WTC11 (cell line): ENCODE results near the gene RSPH1. TPM values are rescaled to one million over a fixed set of nuclear protein-coding genes. Genes with fewer than 3 reads are reported as not detected.

Experiments used
- ATAC-seq: fragments of 200-7000 bp; cut with Tn5 transposase; 2 replicates; pipeline ENCODE4 v1.10.0; 2021; ENCODE audit warnings: mild to moderate bottlenecking, moderate library complexity
- CTCF ChIA-PET: fragments of 300-600 bp; sonication (Branson Sonifier 250); formaldehyde crosslinking; loops from one replicate; lab custom pipeline; 2021; ENCODE audit warnings: antibody characterized with exemption; lab: Charles Lee
- POLR2A ChIA-PET: fragments of 350-600 bp; sonication (Branson Sonifier 250); formaldehyde crosslinking; loops from one replicate; lab custom pipeline; 2021; ENCODE audit warnings: antibody characterized with exemption; lab: Charles Lee
- DNase-seq: peaks from one replicate; pipeline ENCODE4 v3.0.0; 2021; ENCODE audit warnings: low spot score
- H3K27ac Mint-ChIP-seq: 2 replicates; pipeline ENCODE4 v1.8.0; 2021; ENCODE audit warnings: mixed read lengths
- H3K27me3 Mint-ChIP-seq: 2 replicates; pipeline ENCODE4 v1.8.0; 2021; ENCODE audit warnings: low read depth, mild to moderate bottlenecking, moderate library complexity, mixed read lengths
- H3K36me3 Mint-ChIP-seq: 2 replicates; pipeline ENCODE4 v1.8.0; 2021; ENCODE audit warnings: mixed read lengths
- H3K4me1 Mint-ChIP-seq: 2 replicates; pipeline ENCODE4 v1.8.0; 2022; ENCODE audit warnings: mixed read lengths
- H3K4me3 Mint-ChIP-seq: 2 replicates; pipeline ENCODE4 v1.8.0; 2021; ENCODE audit warnings: mild to moderate bottlenecking, moderate library complexity, mixed read lengths
- H3K9me3 Mint-ChIP-seq: 2 replicates; pipeline ENCODE4 v1.8.0; 2021; ENCODE audit warnings: mixed read lengths
- AR ChIP-seq: fragments of 250-450 bp; sonication (Bioruptor Pico); IDR thresholded peaks from 2 replicates; pipeline ENCODE4 v1.9.0; 2021; ENCODE audit warnings: mild to moderate bottlenecking
- CBFB ChIP-seq: sonication (generic); formaldehyde crosslinking; IDR thresholded peaks from 2 replicates; pipeline ENCODE4 v1.8.1; 2022; ENCODE audit warnings: mild to moderate bottlenecking, low read depth, missing genetic modification reagents
- CREM ChIP-seq: sonication (generic); formaldehyde crosslinking; IDR thresholded peaks from 2 replicates; pipeline ENCODE4 v1.8.1; 2022; ENCODE audit warnings: mild to moderate bottlenecking, missing genetic modification reagents, moderate library complexity
- ETV6 ChIP-seq: sonication (generic); formaldehyde crosslinking; IDR thresholded peaks from 2 replicates; pipeline ENCODE4 v1.8.1; 2022; ENCODE audit warnings: mild to moderate bottlenecking, missing genetic modification reagents
- FOXJ3 ChIP-seq: sonication (generic); formaldehyde crosslinking; IDR thresholded peaks from 2 replicates; pipeline ENCODE4 v1.9.0; 2021; ENCODE audit warnings: missing genetic modification reagents, mild to moderate bottlenecking, borderline replicate concordance
- GTF2I ChIP-seq: fragments of 250-450 bp; sonication (Bioruptor Pico); conservative IDR thresholded peaks from 2 replicates; pipeline ENCODE4 v1.4.0; 2021; ENCODE audit warnings: mild to moderate bottlenecking
- PRDM15 ChIP-seq: sonication (generic); formaldehyde crosslinking; IDR thresholded peaks from 2 replicates; pipeline ENCODE4 v1.8.0; 2022; ENCODE audit warnings: missing genetic modification reagents
- RORB ChIP-seq: fragments of 250-450 bp; sonication (Bioruptor Pico); IDR thresholded peaks from 2 replicates; pipeline ENCODE4 v1.9.0; 2021; ENCODE audit warnings: mild to moderate bottlenecking
- USF2 ChIP-seq: sonication (generic); formaldehyde crosslinking; IDR thresholded peaks from 2 replicates; pipeline ENCODE4 v1.8.1; 2023; ENCODE audit warnings: mild to moderate bottlenecking, missing genetic modification reagents, moderate library complexity
- ZNF263 ChIP-seq: sonication (generic); formaldehyde crosslinking; IDR thresholded peaks from 2 replicates; pipeline ENCODE4 v1.8.1; 2022; ENCODE audit warnings: low read depth, mild to moderate bottlenecking, moderate library complexity, missing genetic modification reagents
- ZNF396 ChIP-seq: fragments of 250-450 bp; sonication (Bioruptor Pico); IDR thresholded peaks from 2 replicates; pipeline ENCODE4 v1.8.0; 2021; ENCODE audit warnings: mild to moderate bottlenecking, moderate library complexity, borderline replicate concordance
- ZSCAN18 ChIP-seq: fragments of 250-450 bp; sonication (Bioruptor Pico); IDR thresholded peaks from 2 replicates; pipeline ENCODE4 v2.1.2; 2022; ENCODE audit warnings: mild to moderate bottlenecking, moderate library complexity
- total RNA-seq: library from RNA; stranded (reverse); gene quantifications from 3 replicates; pipeline ENCODE4 v1.2.3, GENCODE V29; 2021

Gene RSPH1
- total RNA-seq, 1 experiment from 2014 or later: 0.11 TPM

GRCh38 chr21:42499444-42500112, 3.6 kb upstream of the RSPH1 start (continued):
- no peak for TF ChIP-seq USF2 (CRISPR knock-in tag)
- no peak for TF ChIP-seq GTF2I (CRISPR knock-in tag)
- TF ChIP-seq RORB (CRISPR knock-in tag): no peak
- TF ChIP-seq CREM (CRISPR knock-in tag): no peak
- no peak for TF ChIP-seq ZNF396 (CRISPR knock-in tag)
- no peak for TF ChIP-seq AR (CRISPR knock-in tag)

- POLR2A ChIA-PET: no interaction called here
- ATAC-seq (no peak), DNase-seq (no peak)
- no peak overlapping the region for H3K27ac Mint-ChIP-seq
- H3K4me3 Mint-ChIP-seq: no peak overlapping the region
- peaks cover 19% of the 10 kb centered on the region for H3K4me1 Mint-ChIP-seq
- TF ChIP-seq FOXJ3 (CRISPR knock-in tag): no peak
- TF ChIP-seq CBFB: no peak
- no peaks in the 10 kb centered on the region for H3K9me3 Mint-ChIP-seq
- H3K27me3 Mint-ChIP-seq: peaks cover 28% of the 10 kb centered on the region
- no peaks in the 10 kb centered on the region for H3K36me3 Mint-ChIP-seq
- CTCF ChIA-PET: interaction anchor here (0.9 to 1.6 kb wide), 2 partner anchors 24 to 31 kb away, joined by 3 to 5 read pairs; no protein-coding TSS in a partner anchor
These were observed 2.0 kb upstream of the RSPH1 start for GRCh38 chr21:42498012-42498411.

- peak; percentile 1; the same call in 1 of the 2 replicates for ATAC-seq
- TF ChIP-seq ZSCAN18 (no peak), PRDM15 (CRISPR knock-in tag) (peak; percentile 65; the same call in 1 of the 2 replicates)
- Mint-ChIP-seq H3K4me1 (peaks cover 21% of the 10 kb centered on the region), H3K36me3 (no peaks in the 10 kb centered on the region), H3K27me3 (peaks cover 28% of the 10 kb centered on the region), H3K9me3 (no peaks in the 10 kb centered on the region), H3K27ac (peak overlapping the region; percentile 93), H3K4me3 (peak overlapping the region; percentile 87)
- ChIA-PET POLR2A (interaction anchor here (0.9 kb wide), 1 partner anchor 13 kb away, joined by 3 read pairs; no protein-coding TSS in a partner anchor), CTCF (interaction anchor here (0.9 kb wide), 1 partner anchor 23 kb away, joined by 3 read pairs; no protein-coding TSS in a partner anchor)
- DNase-seq: peak; percentile 34
These were observed 797 bp upstream of the RSPH1 start for GRCh38 chr21:42496839-42497202.

- Mint-ChIP-seq H3K36me3 (no peaks in the 10 kb centered on the region), H3K4me1 (peaks cover 23% of the 10 kb centered on the region), H3K27ac (0 out of 2 replicates have a peak overlapping the region, but pooled peaks have one; percentile 58), H3K9me3 (no peaks in the 10 kb centered on the region), H3K4me3 (peak overlapping the region; percentile 87), H3K27me3 (peaks cover 26% of the 10 kb centered on the region)
- ATAC-seq (no peak), DNase-seq (no peak)
- ChIA-PET CTCF (interaction anchor here (1.1 kb wide), 1 partner anchor 28 kb away, joined by 6 read pairs; no protein-coding TSS in a partner anchor), POLR2A (no interaction called here)
- 0 out of 2 replicates have a peak, but pooled peaks have one; percentile 45 for TF ChIP-seq ZNF263 (CRISPR knock-in tag)
- TF ChIP-seq ETV6 (CRISPR knock-in tag): no peak
These were observed 282 bp downstream of the RSPH1 start for GRCh38 chr21:42495765-42496119.
